Thyroid gland (tissue), 4 donors: Measurements from ENCODE around the gene OSBPL8. TPM values are rescaled to one million over a fixed set of nuclear protein-coding genes. Genes with fewer than 3 reads are reported as not detected.

Experiments used
- DNase-seq, 2 donors: peaks; one replicate each; pipeline ENCODE4 v3.0.0-alpha.2; 2019
- H3K27ac ChIP-seq, 3 donors: fragments of 200-600 bp; sonication (generic); 1 replicate in 2 of 3; 2 replicates in 1 of 3; pipeline ENCODE4 v1.5.1; 2016 to 2019; ENCODE audit warnings: mild to moderate bottlenecking in 1 of 3, moderate library complexity in 1 of 3
- H3K27me3 ChIP-seq: fragments of 200-600 bp; sonication (generic); one replicate; pipeline ENCODE4 v1.5.1; 2019
- H3K36me3 ChIP-seq, 2 donors: fragments of 200-600 bp; sonication (generic); one replicate each; pipeline ENCODE4 v1.5.1; 2016 to 2019
- H3K4me1 ChIP-seq, 2 donors: fragments of 200-600 bp; sonication (generic); one replicate each; pipeline ENCODE4 v1.5.1; 2017 to 2019
- H3K4me3 ChIP-seq, 3 donors: fragments of 200-600 bp; sonication (generic); replicated peaks in 1 of 3; 1 replicate in 2 of 3; 2 replicates in 1 of 3; pipeline ENCODE4 v1.5.1; 2016; ENCODE audit warnings: mild to moderate bottlenecking in 1 of 3
- H3K9me3 ChIP-seq: fragments of 200-600 bp; sonication (generic); one replicate; pipeline ENCODE4 v1.5.1; 2017
- POLR2A ChIP-seq, 2 donors: fragments of 450-650 bp; IDR thresholded peaks; one replicate each; pipeline ENCODE4 v1.6.1; 2017; ENCODE audit warnings: antibody characterized with exemption in 2 of 2, mild to moderate bottlenecking in 2 of 2, moderate library complexity in 1 of 2
- WGBS, 2 donors: methylation state at CpG; one replicate each; pipeline ENCODE4 v1.1.5; 2017; 5-methylcytosine and 5-hydroxymethylcytosine counted together
- intact Hi-C: fragments of 100-400 bp; cut with DNase I; formaldehyde crosslinking; loops from one replicate; pipeline ENCODE4 v1.15.1; 2023
- total RNA-seq, 4 donors: library from RNA; depleted of rRNA; stranded (reverse); fragments of >200 nt; gene quantifications; one replicate each; pipeline ENCODE4 v1.2.3, GENCODE V29; 2016
- TF ChIP-seq, protein P1 (sequence below), 6 experiments: fragments of 200-600 bp in 3 of 6; fragments of 450-650 bp in 3 of 6; sonication (generic) in 3 of 6; IDR thresholded peaks; one replicate each; pipeline ENCODE4 v1.5.1; 2016 to 2019; ENCODE audit warnings: antibody characterized with exemption in 6 of 6, mild to moderate bottlenecking in 2 of 6, inconsistent platforms in 1 of 6, moderate library complexity in 1 of 6

The OSBPL8 gene
- total RNA-seq, 4 donors from 2014 or later = 69.8 to 112 (median 77.6) TPM

DNA sequence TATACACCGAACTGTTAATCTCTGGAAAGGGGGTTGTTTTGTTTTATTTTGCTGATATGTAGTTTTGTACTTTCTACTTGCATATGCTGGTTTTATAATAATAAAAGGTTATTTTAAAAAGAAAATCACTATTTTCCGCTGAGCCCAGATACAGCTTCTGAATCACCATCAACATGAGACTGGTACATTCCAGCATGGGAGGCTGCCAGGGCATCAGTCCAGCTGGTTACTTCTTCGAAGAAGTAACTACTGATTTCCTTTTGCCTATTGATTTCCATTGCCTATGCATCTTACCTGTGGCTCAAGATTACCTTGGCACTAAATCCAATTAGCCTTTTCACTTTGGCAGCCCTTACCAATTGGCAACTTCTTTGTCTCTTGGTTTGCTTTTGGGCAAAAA, 11.7 kb upstream of the OSBPL8 start:
- H3K4me3 ChIP-seq = no peak overlapping the region
- no peaks in the 10 kb centered on the region for H3K36me3 ChIP-seq
- no peak for DNase-seq
- WGBS, 2 donors = 88 to 91% methylated on average over 3 of the region's 3 CpGs
- no peaks in the 10 kb centered on the region for H3K9me3 ChIP-seq
- no peaks in the 10 kb centered on the region for H3K4me1 ChIP-seq
- TF ChIP-seq, protein P1, sequence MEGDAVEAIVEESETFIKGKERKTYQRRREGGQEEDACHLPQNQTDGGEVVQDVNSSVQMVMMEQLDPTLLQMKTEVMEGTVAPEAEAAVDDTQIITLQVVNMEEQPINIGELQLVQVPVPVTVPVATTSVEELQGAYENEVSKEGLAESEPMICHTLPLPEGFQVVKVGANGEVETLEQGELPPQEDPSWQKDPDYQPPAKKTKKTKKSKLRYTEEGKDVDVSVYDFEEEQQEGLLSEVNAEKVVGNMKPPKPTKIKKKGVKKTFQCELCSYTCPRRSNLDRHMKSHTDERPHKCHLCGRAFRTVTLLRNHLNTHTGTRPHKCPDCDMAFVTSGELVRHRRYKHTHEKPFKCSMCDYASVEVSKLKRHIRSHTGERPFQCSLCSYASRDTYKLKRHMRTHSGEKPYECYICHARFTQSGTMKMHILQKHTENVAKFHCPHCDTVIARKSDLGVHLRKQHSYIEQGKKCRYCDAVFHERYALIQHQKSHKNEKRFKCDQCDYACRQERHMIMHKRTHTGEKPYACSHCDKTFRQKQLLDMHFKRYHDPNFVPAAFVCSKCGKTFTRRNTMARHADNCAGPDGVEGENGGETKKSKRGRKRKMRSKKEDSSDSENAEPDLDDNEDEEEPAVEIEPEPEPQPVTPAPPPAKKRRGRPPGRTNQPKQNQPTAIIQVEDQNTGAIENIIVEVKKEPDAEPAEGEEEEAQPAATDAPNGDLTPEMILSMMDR (IDR thresholded peaks at IDR 0.05) = no peak
- TF ChIP-seq POLR2A (IDR thresholded peaks at IDR 0.05) = no peak
- intact Hi-C loops = no loop called here
- no peaks in the 10 kb centered on the region for H3K27me3 ChIP-seq
- H3K27ac ChIP-seq = no peak overlapping the region

- 60 to 74% methylated on average over 4 of the region's 4 CpGs for WGBS, 2 donors
Measured at GRCh38 chr12:76569685-76570604, 10.4 kb upstream of the OSBPL8 start.

DNA sequence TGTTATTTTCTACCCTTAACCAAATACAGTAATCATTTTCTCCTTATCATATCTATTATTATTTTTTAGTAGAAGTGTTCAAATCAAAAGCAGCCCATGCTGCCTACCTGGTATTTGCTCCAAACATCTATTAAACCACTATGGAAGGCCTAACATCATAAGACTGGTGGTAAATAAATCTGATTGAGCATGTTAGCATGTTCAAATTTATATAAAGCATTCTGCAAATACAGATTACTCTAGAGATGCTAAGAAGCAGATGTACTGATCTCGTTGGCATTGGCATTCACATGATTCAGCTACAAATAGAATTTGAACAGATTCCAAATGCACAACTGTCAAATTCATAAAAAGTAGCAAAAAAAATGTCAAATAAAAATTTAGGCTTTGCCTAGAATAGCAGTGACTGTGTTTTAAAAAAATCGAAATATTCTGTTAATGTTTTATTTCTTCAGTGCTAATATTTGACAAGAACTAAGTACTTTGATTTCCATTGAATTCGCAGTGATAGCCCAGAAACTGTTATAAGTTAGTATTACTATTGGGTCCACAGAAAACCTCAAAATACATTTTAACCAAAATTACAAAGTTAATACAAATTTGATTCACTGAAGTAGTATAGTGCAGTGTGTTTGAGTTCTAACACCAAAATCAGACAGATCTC, 9.4 kb upstream of the OSBPL8 start:
- Histone ChIP-seq H3K4me1 (no peaks in the 10 kb centered on the region), H3K9me3 (no peaks in the 10 kb centered on the region), H3K4me3 (no peak overlapping the region), H3K27ac (no peak overlapping the region), H3K27me3 (no peaks in the 10 kb centered on the region), H3K36me3 (no peaks in the 10 kb centered on the region)
- WGBS, 2 donors = 75 to 84% methylated on average over 3 of the region's 3 CpGs
- TF ChIP-seq POLR2A (IDR thresholded peaks at IDR 0.05) = no peak
- TF ChIP-seq, protein P1 (IDR thresholded peaks at IDR 0.05) = no peak
- intact Hi-C loops = no loop called here
- no peak for DNase-seq

More at GRCh38 chr12:76569685-76570604, 10.4 kb upstream of the OSBPL8 start:
- Histone ChIP-seq H3K4me3 (no peak overlapping the region), H3K27me3 (no peaks in the 10 kb centered on the region), H3K27ac (no peak overlapping the region), H3K4me1 (no peaks in the 10 kb centered on the region), H3K36me3 (no peaks in the 10 kb centered on the region), H3K9me3 (no peaks in the 10 kb centered on the region)
- no peak for DNase-seq
- intact Hi-C loops = no loop called here
- TF ChIP-seq POLR2A (IDR thresholded peaks at IDR 0.05) = no peak
- TF ChIP-seq, protein P1 (IDR thresholded peaks at IDR 0.05) = no peak

GRCh38 chr12:76568130-76568529, 8.6 kb upstream of the OSBPL8 start:
- intact Hi-C loops = no loop called here

More at GRCh38 chr12:76568130-76568529, 8.6 kb upstream of the OSBPL8 start:
- no peak for DNase-seq
- Histone ChIP-seq H3K4me3 (no peak overlapping the region), H3K27me3 (no peaks in the 10 kb centered on the region), H3K4me1 (no peaks in the 10 kb centered on the region), H3K9me3 (no peaks in the 10 kb centered on the region), H3K36me3 (no peaks in the 10 kb centered on the region), H3K27ac (no peak overlapping the region)
- WGBS, 2 donors = 89% methylated on average over 3 of the region's 3 CpGs
- TF ChIP-seq, protein P1 (IDR thresholded peaks at IDR 0.05) = no peak
- no peak for TF ChIP-seq POLR2A (IDR thresholded peaks at IDR 0.05)
